A549 (cell line): Measurements from ENCODE around the gene IRX5.

Experiments used
- CEBPB ChIP-seq, 2 experiments: fragments of >200 bp in 1 of 2; sonication (Bioruptor Twin) in 1 of 2; formaldehyde crosslinking in 1 of 2; IDR thresholded peaks; 2 replicates each; pipeline ENCODE4 v1.6.1; 2012 to 2016
- CTCF ChIP-seq: fragments of >200 bp; sonication (Bioruptor Twin); formaldehyde crosslinking; IDR thresholded peaks from 3 replicates; pipeline ENCODE4 v1.5.1; 2016
- MAX ChIP-seq: IDR thresholded peaks from 2 replicates; pipeline ENCODE4 v1.6.1; 2012
- RFX5 ChIP-seq: fragments of 450-650 bp; IDR thresholded peaks from 2 replicates; pipeline ENCODE4 v1.7.1; 2014; ENCODE audit warnings: antibody characterized with exemption, mild to moderate bottlenecking, moderate library complexity

- no peak for TF ChIP-seq CTCF
- no peak for TF ChIP-seq MAX
- no peak for TF ChIP-seq RFX5
- TF ChIP-seq CEBPB (IDR thresholded peaks at IDR 0.05), result no peak
Observed at GRCh38 chr16:54968011-54968410, 37.3 kb downstream of the IRX5 start.
